ENCODE measurements around the gene COL19A1.
"Not testable (repeated sequence)": the region's sequence is repeated elsewhere in the genome, so short reads cannot be mapped to it uniquely, and the experiment has no call there.

Gene COL19A1

DNA sequence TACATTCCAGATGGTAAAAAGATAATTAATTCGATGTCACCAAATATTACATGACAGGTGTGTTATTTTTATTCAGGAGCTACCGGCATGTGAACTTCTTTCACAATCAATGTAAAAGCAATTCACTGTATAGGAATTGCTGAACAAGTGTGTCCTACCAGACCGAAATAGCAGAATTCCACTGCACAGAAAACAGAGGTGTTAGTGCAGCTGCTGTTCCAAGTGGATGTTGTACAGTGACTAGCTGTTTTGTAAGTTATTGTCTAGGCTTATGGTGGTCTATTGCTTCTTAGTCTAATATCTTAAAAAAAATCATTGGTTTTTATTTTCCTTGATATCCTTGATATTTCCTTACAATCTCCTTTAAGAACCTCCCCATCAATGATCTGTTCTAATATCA lies 107.4 kb downstream of the COL19A1 start:
- no peak for DNase-seq

DNA sequence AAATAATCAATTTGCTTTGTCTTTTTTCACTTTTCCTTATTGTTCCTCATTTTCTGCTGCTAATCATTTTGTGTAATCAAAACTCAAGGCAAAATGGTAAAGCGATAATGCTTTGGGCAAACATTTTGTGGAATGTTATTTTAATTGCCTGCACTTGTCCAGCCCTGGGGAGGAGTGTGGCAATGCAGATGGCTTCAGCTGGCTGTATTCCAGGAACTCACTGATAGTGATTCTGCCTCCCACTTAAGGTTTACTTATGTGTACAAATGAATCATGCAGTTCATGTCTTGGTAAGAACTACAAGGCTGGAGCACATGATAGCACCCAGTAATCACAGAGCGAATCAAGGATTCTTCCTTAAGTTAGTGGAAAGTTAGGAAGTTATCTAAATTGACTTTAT lies 107.8 kb downstream of the COL19A1 start:
- no peak for DNase-seq

DNA sequence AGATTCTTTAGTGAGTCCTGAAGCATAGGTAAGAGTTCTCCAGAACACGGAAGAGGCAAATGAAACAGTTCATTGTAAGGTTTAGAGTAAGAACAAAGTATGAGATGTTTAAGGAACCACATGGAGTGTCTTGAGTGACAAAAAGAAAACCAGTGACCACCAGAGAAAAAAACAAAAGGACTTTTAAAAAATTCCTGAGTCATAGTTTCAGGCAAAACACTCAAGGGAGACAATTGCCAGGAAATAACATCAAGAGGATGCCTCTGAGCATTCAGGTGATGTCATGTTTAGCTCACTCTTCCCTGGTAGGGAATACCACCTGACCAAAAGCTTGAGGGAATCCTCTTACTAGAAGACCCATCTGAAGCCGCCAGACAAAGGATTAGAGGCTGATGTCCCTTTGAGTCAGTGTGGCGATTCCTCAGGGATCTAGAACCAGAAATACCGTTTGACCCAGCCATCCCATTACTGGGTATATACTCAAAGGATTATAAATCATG lies 110.3 kb downstream of the COL19A1 start:
- no peak for DNase-seq

DNA sequence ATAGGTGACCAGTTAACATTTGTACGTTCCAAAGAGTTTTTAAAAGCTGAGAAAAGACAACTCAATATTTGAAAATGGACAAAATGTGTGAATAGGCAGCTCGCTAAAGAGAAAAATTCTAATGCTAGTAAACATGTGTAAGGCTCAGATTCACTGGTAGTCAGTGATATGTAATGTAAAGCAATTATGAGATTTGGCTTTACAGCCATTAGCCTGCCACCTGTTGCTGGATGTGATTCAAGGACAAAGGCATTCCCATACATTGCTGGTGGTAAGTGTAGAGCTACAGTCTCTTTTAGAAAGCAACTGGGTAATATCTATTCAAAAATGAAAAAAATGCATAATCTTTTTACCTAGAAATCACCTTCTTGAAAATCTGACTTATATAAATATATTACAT lies 114.3 kb downstream of the COL19A1 start:
- no peak for DNase-seq

DNA sequence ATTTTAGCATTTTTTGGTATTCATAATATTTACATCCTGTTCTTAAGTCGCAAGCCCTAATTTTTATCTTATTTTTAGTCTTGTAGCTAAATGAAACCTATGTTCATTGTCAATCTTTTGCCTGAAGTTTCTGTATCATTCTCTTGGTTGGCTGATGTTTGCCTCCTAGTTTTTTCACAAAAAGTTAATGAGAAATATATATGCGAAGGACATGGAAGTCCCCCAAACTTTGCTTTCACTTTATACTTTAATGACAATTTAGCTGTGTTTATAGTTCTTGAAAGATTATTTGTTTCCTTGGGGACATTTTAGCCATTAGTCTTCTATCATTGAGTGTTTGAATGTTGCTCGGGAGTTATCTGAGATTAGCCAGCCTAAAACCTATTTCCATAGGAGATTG lies 118.2 kb downstream of the COL19A1 start:
- DNase-seq = no peak

DNA sequence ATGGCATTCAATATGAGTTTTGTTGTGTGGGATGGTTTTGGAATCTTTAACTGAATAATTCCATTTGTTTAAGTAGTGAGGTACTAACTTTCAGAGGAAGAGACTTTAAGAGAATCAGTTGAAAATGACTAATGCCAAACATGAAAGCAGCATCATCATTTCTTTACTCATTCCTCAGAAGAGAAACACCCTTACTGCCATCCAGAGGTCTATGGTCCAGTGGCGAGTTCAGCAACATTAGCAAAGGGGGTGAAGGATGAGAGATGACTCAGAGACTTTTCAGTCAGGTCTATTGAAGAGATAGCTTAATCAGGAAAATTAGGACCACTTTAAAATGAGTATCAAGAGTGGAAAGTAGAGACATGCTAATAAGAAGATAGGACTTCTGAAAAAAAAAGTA lies 118.8 kb downstream of the COL19A1 start:
- no peak for DNase-seq

DNA sequence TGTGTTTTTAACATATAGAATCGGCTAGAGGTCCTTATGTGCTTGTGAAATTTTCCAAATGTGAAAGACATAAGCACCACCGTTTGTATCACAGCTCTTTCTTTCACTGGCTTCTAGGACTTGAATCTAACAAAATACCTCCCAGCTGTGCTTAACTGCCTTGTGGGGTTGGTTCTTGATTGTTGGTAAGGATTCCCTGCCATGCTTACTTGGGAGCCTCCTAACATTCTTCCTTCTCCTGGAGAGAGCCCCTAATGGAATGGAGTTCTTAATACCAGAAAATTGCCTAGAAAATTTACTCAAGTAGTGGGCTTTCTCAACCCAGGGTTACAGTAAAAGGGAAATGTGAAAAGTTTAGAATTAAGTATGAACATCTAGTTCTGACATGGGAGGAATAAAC lies 121.2 kb downstream of the COL19A1 start:
- no peak for DNase-seq

DNA sequence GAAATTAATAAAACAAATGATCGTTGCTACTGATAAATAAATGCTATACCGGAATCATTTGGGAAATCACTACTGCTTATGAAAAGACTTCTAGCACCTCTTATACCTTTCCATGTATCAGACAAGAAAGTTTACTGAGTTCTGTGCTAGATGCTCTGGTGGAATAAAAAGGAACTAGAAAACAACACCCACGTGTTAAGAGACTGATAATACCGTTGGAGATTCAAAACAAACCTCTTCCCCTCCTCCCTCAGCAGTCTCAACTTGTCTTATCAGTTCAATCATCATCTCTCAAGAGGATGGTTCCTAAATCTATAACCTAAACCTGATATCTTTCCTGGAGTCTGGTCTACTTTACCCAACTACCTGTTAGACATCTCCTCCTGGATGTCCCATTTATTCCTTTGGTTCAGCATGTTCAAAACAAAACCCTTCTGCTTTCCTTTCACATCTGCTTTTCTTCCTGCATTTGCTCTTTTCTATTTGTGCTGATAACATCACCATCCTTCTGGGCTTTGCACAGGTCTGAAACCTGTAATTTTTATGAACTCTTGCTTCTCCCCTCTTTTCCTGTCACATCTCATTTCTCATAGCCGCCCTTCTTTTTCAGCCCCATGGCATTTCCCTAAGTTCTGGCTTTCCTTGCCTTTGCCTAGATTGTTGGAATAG lies 122.2 kb downstream of the COL19A1 start:
- DNase-seq = no peak

DNA sequence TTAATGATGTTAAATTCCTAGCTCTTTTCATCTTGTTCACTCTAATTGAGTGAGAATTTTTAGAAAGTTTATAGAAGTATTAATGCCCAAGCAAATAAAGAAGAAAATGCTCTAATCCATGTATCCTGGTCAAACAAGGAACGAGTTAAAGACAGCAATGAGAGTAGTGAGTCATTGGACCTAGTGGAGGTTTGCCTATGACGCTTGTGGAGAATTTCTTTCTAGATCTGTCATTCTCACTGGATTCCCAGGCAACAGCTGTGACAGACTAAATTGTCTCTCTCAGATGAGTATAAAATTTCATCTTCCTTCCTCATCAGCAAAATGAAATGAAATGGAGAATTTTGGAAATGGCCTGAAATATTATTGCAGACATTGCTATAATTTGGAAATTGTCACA lies 127.9 kb downstream of the COL19A1 start:
- DNase-seq = no peak

DNA sequence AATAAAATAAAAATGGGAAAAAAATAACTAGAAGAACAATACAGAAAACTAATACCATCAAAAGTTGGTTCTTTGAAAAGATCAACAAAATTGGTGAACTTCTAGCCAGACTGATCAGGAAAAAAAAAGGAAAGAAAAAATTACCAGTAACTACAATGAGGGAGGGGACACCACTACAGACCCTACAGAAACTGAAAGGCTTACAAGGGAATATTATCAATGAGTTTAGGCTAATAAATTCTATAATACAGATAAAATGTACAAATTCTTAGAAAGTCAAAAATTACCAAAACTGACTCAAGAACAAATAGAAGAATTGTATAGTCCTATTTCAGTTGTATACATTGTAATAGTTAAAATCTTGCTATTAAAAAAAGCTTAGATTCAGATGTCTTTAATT lies 141.8 kb downstream of the COL19A1 start:
- no peak for DNase-seq

DNA sequence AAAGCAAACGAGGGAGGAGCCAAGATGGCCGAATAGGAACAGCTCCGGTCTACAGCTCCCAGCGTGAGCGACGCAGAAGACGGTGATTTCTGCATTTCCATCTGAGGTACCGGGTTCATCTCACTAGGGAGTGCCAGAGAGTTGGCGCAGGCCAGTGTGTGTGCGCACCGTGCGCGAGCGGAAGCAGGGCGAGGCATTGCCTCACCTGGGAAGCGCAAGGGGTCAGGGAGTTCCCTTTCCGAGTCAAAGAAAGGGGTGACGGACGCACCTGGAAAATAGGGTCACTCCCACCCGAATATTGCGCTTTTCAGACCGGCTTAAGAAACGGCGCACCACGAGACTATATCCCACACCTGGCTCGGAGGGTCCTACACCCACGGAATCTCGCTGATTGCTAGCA lies 144.0 kb downstream of the COL19A1 start:
- DNase-seq = not testable (repeated sequence)

DNA sequence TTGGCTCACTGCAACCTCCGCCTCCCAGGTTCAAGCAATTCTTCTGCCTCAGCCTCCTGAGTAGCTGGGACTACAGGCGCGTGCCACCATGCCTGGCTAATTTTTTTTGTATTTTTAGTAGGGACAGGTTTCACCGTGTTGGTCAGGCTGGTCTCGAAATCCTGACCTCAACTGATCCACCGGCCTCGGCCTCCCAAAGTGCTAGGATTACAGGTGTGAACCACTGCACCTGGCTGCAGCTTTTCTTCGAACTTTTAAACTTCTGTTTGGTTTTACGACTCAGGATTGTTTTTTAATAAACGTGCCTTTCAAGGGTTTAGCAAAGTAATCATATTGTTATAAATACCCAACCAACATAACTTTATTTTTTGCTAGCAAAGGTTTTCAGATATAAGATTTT lies 156.8 kb downstream of the COL19A1 start:
- not testable (repeated sequence) for DNase-seq

DNA sequence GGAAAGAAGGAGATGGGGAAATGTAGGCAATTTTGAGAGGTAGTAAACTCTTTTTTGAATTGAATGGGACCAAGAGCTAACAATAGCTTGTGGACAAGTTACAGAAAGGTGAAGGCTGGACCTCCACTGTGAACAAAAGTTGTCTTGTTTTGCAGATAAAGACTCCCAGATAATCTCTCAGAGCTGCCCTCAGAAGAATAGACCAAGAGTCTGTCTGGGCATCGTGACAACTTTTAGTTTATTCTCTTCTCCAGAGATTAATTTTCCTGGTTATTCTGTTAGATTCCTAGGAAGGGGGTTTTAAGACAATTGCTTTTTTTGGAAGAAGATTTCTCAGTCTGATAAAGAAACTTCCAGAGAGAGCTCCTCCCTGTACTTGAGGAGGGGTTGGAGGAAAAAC lies 161.9 kb downstream of the COL19A1 start:
- no peak for DNase-seq

DNA sequence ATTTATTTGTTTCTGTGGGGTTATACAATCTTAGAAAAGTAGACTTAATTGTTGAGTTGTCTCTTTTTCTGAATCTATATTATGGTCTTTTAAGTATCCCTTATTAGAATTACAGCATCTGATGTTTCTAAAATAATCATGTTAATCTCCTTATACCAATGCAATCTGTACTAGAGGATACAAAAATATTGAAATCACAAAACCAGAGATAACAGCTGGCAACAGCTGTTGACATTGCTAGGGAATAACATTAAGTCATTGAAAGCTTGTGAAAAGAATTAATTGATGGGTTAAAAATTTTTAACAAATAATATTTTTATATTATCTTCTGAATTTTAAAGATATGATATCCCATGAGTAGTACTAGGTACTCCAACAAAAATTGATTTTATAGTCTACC lies 162.6 kb downstream of the COL19A1 start:
- DNase-seq = no peak

DNA sequence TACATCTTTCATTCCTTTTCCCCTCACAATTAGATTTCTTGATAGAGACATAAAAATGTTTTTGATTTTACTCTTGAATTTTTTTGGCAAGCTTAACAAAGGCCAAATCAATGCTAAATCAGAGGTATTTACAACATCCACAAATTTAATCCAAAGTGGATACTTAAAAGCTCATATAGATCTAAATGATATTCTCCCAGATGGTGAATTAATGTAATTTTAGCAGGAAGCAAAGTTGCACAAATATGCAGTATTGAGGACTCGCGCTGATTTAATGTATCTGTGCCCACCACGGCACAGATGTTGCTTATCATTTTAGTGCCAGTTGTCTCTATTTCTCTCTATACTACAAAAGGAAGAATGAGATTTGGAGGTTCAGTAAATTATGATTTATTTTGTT lies 167.4 kb downstream of the COL19A1 start:
- no peak for DNase-seq

DNA sequence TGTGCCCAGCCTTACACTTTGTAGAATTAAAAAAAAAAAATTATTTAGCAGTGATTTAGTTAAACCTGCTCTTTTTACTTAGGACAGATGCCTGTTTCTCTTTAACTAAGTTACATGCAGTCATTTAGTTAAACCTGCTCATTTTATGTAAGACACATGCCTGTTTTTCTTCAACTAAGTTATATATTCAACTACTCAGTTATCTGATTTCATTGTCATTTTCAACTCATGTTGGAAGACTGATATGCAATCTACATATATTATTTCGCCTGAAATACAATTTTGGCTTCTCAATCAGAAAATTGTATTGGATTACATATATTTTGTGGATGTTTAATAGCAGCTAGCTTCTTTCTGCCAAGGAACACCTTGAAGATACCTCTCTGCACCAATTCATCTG lies 171.1 kb downstream of the COL19A1 start:
- DNase-seq = no peak

DNA sequence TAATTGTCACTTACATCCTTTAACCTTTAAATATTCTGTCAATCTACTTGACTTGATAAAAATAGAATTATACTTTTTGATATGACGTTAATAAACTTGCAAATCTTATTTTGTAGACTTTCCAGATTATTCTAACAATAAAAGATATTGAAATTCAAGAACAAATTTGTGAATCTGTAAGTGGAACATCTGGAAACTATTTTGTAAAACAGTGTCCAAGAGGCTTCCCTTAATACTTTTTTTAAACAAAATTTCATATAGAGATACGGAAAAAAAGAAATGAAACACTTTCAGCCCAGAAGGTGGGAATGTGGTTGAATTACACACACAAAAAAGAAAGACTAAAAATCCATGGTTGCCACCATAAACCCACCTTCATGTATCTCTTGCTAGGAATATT lies 174.4 kb downstream of the COL19A1 start:
- DNase-seq = no peak

DNA sequence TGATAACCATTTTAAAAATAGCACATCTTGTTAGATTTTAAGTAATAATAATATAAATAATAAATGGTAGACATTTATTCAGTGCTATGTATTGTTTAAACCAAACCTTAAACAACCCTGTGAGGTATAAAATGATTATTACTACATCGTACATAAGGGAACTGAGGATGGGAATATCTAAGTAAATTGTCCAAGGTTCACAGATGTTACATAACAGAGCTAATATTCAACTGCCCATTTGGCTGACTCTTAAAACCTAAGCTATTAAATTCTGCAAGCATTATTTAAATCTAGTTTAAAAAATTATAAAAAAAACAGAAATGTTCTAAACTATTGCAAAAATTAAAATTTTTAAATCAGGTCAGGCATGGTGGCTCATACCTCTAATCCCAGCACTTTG lies 175.1 kb downstream of the COL19A1 start:
- no peak for DNase-seq

DNA sequence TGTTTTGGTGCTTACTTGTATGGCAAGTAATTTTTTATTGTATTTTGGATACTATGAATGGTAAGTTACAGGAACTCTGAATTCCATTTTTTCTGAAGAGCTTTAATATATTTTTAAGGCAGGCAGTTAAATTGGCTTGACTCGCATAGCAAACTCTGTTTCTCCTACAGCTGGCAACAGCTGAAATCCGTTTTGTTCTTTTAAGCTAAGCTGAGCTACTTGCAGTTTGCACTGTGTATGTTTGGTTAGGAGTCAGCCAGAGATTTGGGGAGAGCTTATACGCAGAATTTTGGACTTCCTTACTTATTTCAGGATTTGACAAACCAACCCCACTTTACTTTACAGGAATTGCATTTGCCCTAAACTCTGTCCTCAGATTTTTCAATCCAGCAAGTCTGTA lies 179.1 kb downstream of the COL19A1 start:
- no peak for DNase-seq

DNA sequence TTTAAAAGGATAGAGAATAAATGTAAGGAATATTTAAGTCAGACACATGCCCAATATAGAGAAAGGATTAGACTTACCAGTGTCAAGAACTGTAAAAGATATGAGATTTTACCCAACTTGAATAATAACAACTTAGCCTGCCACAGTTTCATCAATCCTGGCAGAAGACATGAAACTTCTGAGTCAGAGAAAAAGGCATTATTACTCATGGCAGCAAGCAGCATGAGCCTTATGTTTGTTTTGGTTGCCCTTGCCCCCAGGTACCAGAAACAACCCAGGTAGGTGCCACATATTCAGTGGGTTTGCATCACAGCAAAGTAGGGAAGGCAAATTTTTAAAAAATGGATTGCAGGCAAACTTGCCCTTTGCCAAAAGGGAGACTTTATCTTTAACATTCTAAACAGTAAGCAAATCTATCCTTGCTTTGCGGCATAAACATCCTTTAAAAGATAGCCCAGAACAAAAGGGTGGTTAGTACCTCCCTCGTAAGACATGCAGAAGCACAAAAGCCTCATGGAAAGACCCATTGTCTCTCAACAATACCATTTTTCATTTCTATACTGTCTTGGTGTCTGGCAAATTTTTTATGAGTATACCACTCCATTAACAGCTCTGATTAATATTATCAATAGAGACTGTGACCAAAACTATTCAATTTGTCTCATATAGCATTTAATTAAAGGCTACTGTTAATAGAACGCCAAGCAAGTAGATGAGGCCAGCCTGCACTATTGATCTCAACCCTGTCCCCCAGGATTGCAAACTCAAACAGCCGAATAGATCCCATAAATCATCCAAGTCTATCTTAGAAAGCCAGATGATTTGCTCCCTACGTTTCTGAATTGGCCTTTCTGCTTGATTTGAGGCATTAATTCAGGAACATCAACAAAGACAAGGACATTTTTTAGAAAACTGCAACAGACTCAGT lies 185.1 kb downstream of the COL19A1 start:
- DNase-seq = no peak

DNA sequence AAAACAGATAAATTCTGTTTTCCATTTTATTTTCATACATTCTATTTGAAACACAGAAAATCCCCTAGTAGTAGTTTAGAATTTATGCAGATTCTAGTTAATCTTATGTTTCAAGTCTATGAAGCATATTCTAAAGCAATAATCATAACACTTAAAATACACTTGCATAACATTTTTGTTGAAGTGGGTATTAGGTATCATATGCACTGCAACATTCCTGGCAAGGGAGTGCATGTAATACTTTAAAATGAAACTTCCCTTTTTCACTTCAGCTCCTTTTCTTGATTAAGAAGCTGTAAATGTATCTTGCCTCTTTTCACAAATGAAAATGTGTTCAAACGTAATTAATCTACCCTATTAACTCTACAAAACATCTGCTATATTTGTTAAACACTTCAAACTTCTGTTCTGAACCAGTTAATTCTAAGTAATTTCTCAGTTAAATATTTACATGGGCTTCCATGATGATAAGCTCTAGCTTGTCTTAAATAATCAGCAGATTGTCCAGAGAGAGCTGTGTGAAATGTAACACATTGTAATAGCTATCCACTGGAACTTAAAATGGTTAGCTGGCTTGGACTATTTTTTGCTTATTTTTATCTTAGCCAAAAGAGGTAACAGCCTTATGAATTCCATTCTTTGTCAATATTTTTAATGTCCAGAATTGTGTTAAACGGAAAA lies 192.8 kb downstream of the COL19A1 start:
- DNase-seq = no peak

DNA sequence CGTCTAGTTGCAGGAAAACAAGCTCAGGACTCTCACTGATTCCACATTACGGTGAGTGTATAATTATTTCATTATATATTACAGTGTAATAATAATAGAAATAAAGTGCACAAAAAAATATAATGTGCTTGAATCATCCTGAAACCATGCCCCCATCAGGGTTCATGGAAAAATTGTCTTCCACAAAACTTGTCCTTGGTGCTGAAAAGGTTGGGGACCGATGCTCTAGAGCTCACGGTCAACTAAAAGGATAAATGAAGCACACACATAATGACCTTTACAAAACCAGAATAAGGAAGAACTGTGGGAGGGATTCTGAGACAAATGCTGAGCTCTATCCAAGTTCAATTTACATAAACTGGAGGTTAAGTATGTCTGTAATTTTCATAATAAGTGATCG lies 194.3 kb downstream of the COL19A1 start:
- no peak for DNase-seq

DNA sequence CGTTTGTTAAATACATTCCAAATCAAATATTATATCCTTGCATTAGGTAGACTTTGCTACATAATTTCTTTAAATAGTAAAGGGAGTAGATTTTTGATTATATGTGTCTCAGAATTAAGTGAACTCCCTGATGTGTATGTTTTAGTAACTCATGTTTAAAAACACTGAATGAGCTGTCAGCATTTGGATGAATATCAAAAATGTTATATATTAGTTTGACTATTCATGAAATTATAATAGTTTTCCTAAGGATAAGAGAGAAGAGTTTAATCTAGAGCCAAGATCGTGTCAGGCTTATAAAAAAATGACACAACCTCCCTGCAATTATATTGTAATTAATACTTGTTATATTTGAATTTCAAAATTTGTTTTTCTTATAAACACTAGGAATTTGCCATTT lies 195.2 kb downstream of the COL19A1 start:
- DNase-seq = no peak

DNA sequence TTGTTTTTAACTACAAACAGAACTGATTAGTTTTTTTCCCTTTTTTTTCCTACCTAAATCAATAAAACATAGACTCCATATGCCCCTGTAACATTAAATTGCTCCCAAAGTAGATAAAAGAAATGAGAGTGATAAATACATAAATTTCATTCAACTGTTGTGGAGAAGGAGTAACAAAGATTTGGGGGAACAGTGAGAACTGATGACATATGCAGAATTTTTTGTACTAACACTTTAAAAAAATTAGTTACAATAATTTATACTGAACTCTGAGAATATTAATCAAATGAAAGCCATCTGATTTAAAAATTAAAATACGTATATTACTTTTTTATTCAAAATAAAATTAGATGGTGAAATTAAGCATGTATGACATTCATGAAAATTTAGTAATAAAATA lies 195.7 kb downstream of the COL19A1 start:
- DNase-seq = no peak

All from right hindlimb (tissue), 1 donor.